Spleen (tissue), 11 donors: ENCODE measurements around the gene ABHD13. TPM values are rescaled to one million over a fixed set of nuclear protein-coding genes. Genes with fewer than 3 reads are reported as not detected.

Experiments
- DNase-seq: peaks from one replicate; pipeline ENCODE4 v3.0.0-alpha.2; 2020
- H3K27ac ChIP-seq, 8 donors: fragments of 200-600 bp; sonication (generic) in 7 of 8; 1 replicate in 4 of 8; 2 replicates in 4 of 8; pipeline versions ENCODE4 v1.5.0 to v1.8.0; 2016 to 2021; ENCODE audit warnings: inconsistent platforms in 4 of 8, mild to moderate bottlenecking in 4 of 8, moderate library complexity in 1 of 8
- H3K27me3 ChIP-seq, 7 donors: fragments of 200-600 bp; sonication (generic) in 6 of 7; replicated peaks in 1 of 7; 1 replicate in 4 of 7; 2 replicates in 3 of 7; pipeline versions ENCODE4 v1.5.0 to v1.8.0; 2016 to 2021; ENCODE audit warnings: inconsistent platforms in 3 of 7, mild to moderate bottlenecking in 1 of 7
- H3K36me3 ChIP-seq, 6 donors: fragments of 200-600 bp; sonication (generic) in 5 of 6; 1 replicate in 4 of 6; 2 replicates in 2 of 6; pipeline versions ENCODE4 v1.5.0 to v1.8.0; 2016 to 2021; ENCODE audit warnings: inconsistent platforms in 2 of 6
- H3K4me1 ChIP-seq, 6 donors: fragments of 200-600 bp; sonication (generic) in 5 of 6; 1 replicate in 3 of 6; 2 replicates in 3 of 6; pipeline versions ENCODE4 v1.5.0 to v1.8.0; 2016 to 2021; ENCODE audit warnings: inconsistent platforms in 3 of 6
- H3K4me3 ChIP-seq, 8 donors: fragments of 200-600 bp; sonication (generic) in 7 of 8; 1 replicate in 4 of 8; 2 replicates in 4 of 8; pipeline versions ENCODE4 v1.5.0 to v1.8.0; 2016 to 2021; ENCODE audit warnings: inconsistent platforms in 4 of 8, mild to moderate bottlenecking in 4 of 8, moderate library complexity in 2 of 8
- H3K9me3 ChIP-seq, 8 donors: fragments of 200-600 bp; sonication (generic) in 7 of 8; 1 replicate in 4 of 8; 2 replicates in 4 of 8; pipeline versions ENCODE4 v1.5.0 to v1.8.0; 2016 to 2021; ENCODE audit warnings: inconsistent platforms in 4 of 8
- POLR2A ChIP-seq, 3 donors: fragments of 450-650 bp; IDR thresholded peaks; one replicate each; pipeline ENCODE4 v1.5.1; 2017; ENCODE audit warnings: antibody characterized with exemption in 3 of 3, mild to moderate bottlenecking in 1 of 3
- POLR2AphosphoS5 ChIP-seq, 3 donors: sonication (generic); formaldehyde crosslinking; IDR thresholded peaks; one replicate each; pipeline ENCODE4 v1.5.1; 2017; ENCODE audit warnings: antibody characterized with exemption in 3 of 3
- WGBS, 5 donors: extraction: QIAGEN DNeasy Blood & Tissue Kit in 3 of 5; methylation state at CpG; one replicate each; pipeline versions ENCODE4 v1.1.5 to v1.1.7; 2013 to 2018; 5-methylcytosine and 5-hydroxymethylcytosine counted together
- intact Hi-C: fragments of 100-400 bp; cut with DNase I; formaldehyde crosslinking; loops from one replicate; pipeline ENCODE4 v1.15.0; 2023; ENCODE audit warnings: low total_unique reads
- polyA plus RNA-seq, 3 donors: library from polyadenylated mRNA; stranded (reverse); fragments of 200-250 nt; gene quantifications; one replicate each; pipeline ENCODE4 v1.2.1, GENCODE V29; 2013
- total RNA-seq, 7 donors: library from RNA; depleted of rRNA in 3 of 7; stranded (reverse); fragments of >200 nt in 3 of 7; fragmentation: NEBNext Ultra II Directional in 4 of 7; extraction: Animal tissue kit (Norgen Biotek cat#: 25700) in 4 of 7; gene quantifications; one replicate each; pipeline versions ENCODE4 v1.1.0 to v1.2.1, GENCODE V29; 2016 to 2021
- TF ChIP-seq, protein P1 (sequence below), 11 experiments: fragments of 200-600 bp in 7 of 11; fragments of 450-650 bp in 4 of 11; sonication (generic) in 4 of 11; IDR thresholded peaks in 8 of 11; conservative IDR thresholded peaks in 3 of 11; 1 replicate in 7 of 11; 2 replicates in 4 of 11; pipeline versions ENCODE4 v1.4.0 to v1.8.0; 2016 to 2021; ENCODE audit warnings: antibody characterized with exemption in 11 of 11, inconsistent platforms in 4 of 11, mild to moderate bottlenecking in 1 of 11
- donor health status: healthy with polysubstance abuse.
- donor health status: DM: no; HTN: no; CAD: no; lungs with moderate emphysema.
- donor health status: DM: no; HTN: no; CAD: no.
- donor health status: Bipolar disorder and iron deficiency.
- donor health status: healthy.
- donor health status: DM: no; HTN: no; CAD: no.
- donor health status: DM: yes; HTN: yes; CAD: no.

The ABHD13 gene
- total and polyA plus RNA-seq, 10 donors = 4.8 to 22.6 (median 12.7) TPM

DNA sequence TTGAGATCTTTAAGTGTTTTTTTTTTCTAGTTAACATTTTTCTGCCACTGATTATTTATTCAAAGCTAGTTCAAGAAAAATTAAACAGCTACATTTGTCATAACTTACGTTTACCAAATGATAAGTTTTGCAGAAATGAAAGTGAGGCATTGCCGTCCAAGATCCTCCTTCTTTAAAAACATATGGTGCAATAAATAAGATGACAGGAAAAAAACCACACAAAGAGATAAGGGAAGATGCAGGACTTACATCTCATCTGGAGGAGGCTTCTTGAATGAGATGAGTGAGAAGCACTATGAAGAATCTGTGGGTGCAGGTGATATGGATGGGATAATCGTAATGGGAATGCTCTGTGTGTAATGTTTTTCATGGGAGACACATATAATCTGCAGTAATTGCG, 63.7 kb downstream of the ABHD13 start:
- TF ChIP-seq POLR2AphosphoS5 (IDR thresholded peaks at IDR 0.05) (no peak), POLR2A (IDR thresholded peaks at IDR 0.05) (no peak)
- Histone ChIP-seq H3K36me3 (peaks cover 0 to 4% (median 0%) of the 10 kb centered on the region in 6 donors), H3K4me3 (no peak overlapping the region), H3K27ac (peak overlapping the region in 3 of 8 donors; percentile 22 to 52 (median 49)), H3K9me3 (peaks cover 0 to 4% (median 0%) of the 10 kb centered on the region in 8 donors), H3K27me3 (no peaks in the 10 kb centered on the region), H3K4me1 (peaks cover 0 to 12% (median under 1%) of the 10 kb centered on the region in 6 donors)
- no peak for DNase-seq
- 61 to 77% (median 67%) methylated on average over 4 of the region's 4 CpGs for whole genome bisulfite sequencing, 5 donors
- intact Hi-C loops = no loop called here

DNA sequence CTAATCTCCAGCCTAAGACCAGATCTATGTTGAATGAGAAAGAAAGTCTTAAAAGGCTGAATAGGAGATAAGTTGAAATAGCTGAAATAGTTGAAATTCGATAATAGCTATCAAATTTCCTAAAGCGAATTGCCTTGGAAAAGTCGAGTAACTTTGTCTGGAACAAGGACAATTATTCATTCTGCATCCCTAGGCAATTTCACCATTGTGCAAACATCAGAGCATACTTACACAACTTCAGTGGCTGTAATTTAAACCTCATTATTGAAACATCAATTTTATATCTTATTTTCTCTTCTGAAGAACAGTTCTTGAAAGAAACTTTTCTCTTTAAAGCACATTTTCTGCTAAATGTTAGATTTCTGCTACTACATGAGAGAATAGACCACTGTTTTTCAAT, 64.9 kb downstream of the ABHD13 start:
- H3K9me3 ChIP-seq = peaks cover 0 to 4% (median 0%) of the 10 kb centered on the region in 8 donors
- TF ChIP-seq POLR2A (IDR thresholded peaks at IDR 0.05) (no peak), POLR2AphosphoS5 (IDR thresholded peaks at IDR 0.05) (no peak)
- TF ChIP-seq, protein P1, sequence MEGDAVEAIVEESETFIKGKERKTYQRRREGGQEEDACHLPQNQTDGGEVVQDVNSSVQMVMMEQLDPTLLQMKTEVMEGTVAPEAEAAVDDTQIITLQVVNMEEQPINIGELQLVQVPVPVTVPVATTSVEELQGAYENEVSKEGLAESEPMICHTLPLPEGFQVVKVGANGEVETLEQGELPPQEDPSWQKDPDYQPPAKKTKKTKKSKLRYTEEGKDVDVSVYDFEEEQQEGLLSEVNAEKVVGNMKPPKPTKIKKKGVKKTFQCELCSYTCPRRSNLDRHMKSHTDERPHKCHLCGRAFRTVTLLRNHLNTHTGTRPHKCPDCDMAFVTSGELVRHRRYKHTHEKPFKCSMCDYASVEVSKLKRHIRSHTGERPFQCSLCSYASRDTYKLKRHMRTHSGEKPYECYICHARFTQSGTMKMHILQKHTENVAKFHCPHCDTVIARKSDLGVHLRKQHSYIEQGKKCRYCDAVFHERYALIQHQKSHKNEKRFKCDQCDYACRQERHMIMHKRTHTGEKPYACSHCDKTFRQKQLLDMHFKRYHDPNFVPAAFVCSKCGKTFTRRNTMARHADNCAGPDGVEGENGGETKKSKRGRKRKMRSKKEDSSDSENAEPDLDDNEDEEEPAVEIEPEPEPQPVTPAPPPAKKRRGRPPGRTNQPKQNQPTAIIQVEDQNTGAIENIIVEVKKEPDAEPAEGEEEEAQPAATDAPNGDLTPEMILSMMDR (IDR thresholded peaks at IDR 0.05 in 8 of 11, conservative IDR thresholded peaks at IDR 0.05 in 3 of 11) = no peak
- H3K27ac ChIP-seq = no peak overlapping the region
- H3K4me3 ChIP-seq = no peak overlapping the region
- WGBS, 5 donors = 48 to 94% (median 64%) methylated on average over 3 of the region's 3 CpGs
- H3K4me1 ChIP-seq = peaks cover 0 to 12% (median 0%) of the 10 kb centered on the region in 6 donors
- no peaks in the 10 kb centered on the region for H3K27me3 ChIP-seq
- intact Hi-C loops = no loop called here
- H3K36me3 ChIP-seq = peaks cover 0 to 7% (median 0%) of the 10 kb centered on the region in 6 donors
- DNase-seq = no peak

Other genes with a start within 250 kb of the ABHD13 start
- gene LIG4, start 2.9 kb upstream of the ABHD13 start, total RNA-seq = 10 to 100 TPM; 10.1 to 16.0 (median 14.8) TPM
- gene LIG4, start 2.9 kb upstream of the ABHD13 start, polyA plus RNA-seq = 10 to 100 TPM in 1 of 3 donors, 1 to 10 TPM in 2; 9.7 to 10.0 (median 9.9) TPM
- 10 to 100 TPM; 22.8 to 82.1 (median 40.2) TPM for gene TNFSF13B, start 51.3 kb downstream of the ABHD13 start, total RNA-seq
- 10 to 100 TPM in 1 of 3 donors, 1 to 10 TPM in 2; 7.7 to 15.2 (median 7.9) TPM for gene TNFSF13B, start 51.3 kb downstream of the ABHD13 start, polyA plus RNA-seq